HEK293 (cell line): ENCODE measurements around the gene UBTD1.

Source experiments
- RBAK ChIP-seq: fragments of 450-650 bp; formaldehyde crosslinking; IDR thresholded peaks from 2 replicates; pipeline ENCODE4 v1.5.1; 2016; ENCODE audit warnings: missing biosample characterization, missing genetic modification characterization
- YY1 ChIP-seq: fragments of 450-650 bp; formaldehyde crosslinking; IDR thresholded peaks from 2 replicates; pipeline ENCODE4 v1.5.1; 2018; ENCODE audit warnings: missing biosample characterization, missing genetic modification characterization
- ZNF184 ChIP-seq: fragments of 450-650 bp; IDR thresholded peaks from 2 replicates; pipeline ENCODE4 v1.5.1; 2018; ENCODE audit warnings: missing biosample characterization, mild to moderate bottlenecking, missing genetic modification characterization
- ZNF433 ChIP-seq: fragments of 450-650 bp; formaldehyde crosslinking; IDR thresholded peaks from 2 replicates; pipeline ENCODE4 v1.5.1; 2016; ENCODE audit warnings: missing biosample characterization, missing genetic modification characterization, low read depth
- ZNF777 ChIP-seq: fragments of 450-650 bp; formaldehyde crosslinking; IDR thresholded peaks from 2 replicates; pipeline ENCODE4 v1.5.1; 2017; ENCODE audit warnings: missing biosample characterization, missing genetic modification characterization, borderline replicate concordance
- ZNF830 ChIP-seq: fragments of 450-650 bp; IDR thresholded peaks from 2 replicates; pipeline ENCODE4 v1.5.0; 2018; ENCODE audit warnings: missing biosample characterization, missing genetic modification characterization, low read depth, mild to moderate bottlenecking, moderate library complexity
- TF ChIP-seq, protein P1 (sequence below): fragments of 450-650 bp; formaldehyde crosslinking; IDR thresholded peaks from 2 replicates; pipeline ENCODE4 v1.5.1; 2016; ENCODE audit warnings: missing biosample characterization, missing genetic modification characterization
- TF ChIP-seq, protein P2 (sequence below): fragments of 450-650 bp; formaldehyde crosslinking; IDR thresholded peaks from 2 replicates; pipeline ENCODE4; 2016; ENCODE audit warnings: missing biosample characterization, missing genetic modification characterization
- TF ChIP-seq, protein P3 (sequence below): fragments of 450-650 bp; formaldehyde crosslinking; IDR thresholded peaks from 2 replicates; pipeline ENCODE4 v1.5.1; 2016; ENCODE audit warnings: missing biosample characterization, missing genetic modification characterization
- TF ChIP-seq, protein P4 (sequence below): fragments of 450-650 bp; formaldehyde crosslinking; IDR thresholded peaks from 2 replicates; pipeline ENCODE4 v1.5.1; 2016; ENCODE audit warnings: missing biosample characterization, missing genetic modification characterization, low read depth

DNA sequence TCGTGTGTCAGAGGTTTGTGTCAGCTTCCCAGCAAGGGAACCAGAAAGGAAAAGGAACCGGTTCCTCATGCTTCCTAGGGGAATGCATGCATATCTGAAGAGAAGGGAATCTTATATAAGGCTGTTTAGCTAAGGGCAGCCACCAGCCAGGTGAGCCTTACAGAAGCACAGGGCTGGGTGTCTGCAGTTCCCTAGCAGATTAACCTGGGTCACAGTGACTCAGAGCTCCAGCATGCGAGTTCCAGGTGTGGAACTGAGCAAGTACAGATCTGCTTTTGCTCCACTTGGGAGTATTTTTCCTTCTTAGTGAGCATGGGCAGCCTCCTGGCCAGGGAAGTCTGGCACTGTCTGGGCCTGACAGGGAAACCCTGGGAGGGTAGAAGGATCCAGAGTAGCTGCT is 72.9 kb downstream of the UBTD1 start:
- TF ChIP-seq YY1 (tag by site-specific recombination) (no peak), ZNF433 (tag by site-specific recombination) (no peak), ZNF184 (no peak), RBAK (tag by site-specific recombination) (no peak), ZNF777 (tag by site-specific recombination) (no peak), ZNF830 (tag by site-specific recombination) (no peak)
- TF ChIP-seq, protein P1, sequence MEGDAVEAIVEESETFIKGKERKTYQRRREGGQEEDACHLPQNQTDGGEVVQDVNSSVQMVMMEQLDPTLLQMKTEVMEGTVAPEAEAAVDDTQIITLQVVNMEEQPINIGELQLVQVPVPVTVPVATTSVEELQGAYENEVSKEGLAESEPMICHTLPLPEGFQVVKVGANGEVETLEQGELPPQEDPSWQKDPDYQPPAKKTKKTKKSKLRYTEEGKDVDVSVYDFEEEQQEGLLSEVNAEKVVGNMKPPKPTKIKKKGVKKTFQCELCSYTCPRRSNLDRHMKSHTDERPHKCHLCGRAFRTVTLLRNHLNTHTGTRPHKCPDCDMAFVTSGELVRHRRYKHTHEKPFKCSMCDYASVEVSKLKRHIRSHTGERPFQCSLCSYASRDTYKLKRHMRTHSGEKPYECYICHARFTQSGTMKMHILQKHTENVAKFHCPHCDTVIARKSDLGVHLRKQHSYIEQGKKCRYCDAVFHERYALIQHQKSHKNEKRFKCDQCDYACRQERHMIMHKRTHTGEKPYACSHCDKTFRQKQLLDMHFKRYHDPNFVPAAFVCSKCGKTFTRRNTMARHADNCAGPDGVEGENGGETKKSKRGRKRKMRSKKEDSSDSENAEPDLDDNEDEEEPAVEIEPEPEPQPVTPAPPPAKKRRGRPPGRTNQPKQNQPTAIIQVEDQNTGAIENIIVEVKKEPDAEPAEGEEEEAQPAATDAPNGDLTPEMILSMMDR (tag by site-specific recombination) = no peak
- TF ChIP-seq, protein P2, sequence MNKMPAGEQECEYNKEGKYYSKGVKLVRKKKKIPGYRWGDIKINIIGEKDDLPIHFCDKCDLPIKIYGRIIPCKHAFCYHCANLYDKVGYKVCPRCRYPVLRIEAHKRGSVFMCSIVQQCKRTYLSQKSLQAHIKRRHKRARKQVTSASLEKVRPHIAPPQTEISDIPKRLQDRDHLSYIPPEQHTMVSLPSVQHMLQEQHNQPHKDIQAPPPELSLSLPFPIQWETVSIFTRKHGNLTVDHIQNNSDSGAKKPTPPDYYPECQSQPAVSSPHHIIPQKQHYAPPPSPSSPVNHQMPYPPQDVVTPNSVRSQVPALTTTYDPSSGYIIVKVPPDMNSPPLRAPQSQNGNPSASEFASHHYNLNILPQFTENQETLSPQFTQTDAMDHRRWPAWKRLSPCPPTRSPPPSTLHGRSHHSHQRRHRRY (tag by site-specific recombination) = no peak
- TF ChIP-seq, protein P3, sequence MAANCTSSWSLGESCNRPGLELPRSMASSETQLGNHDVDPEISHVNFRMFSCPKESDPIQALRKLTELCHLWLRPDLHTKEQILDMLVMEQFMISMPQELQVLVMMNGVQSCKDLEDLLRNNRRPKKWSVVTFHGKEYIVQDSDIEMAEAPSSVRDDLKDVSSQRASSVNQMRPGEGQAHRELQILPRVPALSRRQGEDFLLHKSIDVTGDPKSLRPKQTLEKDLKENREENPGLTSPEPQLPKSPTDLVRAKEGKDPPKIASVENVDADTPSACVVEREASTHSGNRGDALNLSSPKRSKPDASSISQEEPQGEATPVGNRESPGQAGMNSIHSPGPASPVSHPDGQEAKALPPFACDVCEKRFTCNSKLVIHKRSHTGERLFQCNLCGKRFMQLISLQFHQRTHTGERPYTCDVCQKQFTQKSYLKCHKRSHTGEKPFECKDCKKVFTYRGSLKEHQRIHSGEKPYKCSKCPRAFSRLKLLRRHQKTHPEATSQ = no peak
- TF ChIP-seq, protein P4, sequence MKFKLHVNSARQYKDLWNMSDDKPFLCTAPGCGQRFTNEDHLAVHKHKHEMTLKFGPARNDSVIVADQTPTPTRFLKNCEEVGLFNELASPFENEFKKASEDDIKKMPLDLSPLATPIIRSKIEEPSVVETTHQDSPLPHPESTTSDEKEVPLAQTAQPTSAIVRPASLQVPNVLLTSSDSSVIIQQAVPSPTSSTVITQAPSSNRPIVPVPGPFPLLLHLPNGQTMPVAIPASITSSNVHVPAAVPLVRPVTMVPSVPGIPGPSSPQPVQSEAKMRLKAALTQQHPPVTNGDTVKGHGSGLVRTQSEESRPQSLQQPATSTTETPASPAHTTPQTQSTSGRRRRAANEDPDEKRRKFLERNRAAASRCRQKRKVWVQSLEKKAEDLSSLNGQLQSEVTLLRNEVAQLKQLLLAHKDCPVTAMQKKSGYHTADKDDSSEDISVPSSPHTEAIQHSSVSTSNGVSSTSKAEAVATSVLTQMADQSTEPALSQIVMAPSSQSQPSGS (tag by site-specific recombination) = no peak
